ENCODE data around the gene KNDC1. TPM values are rescaled to one million over a fixed set of nuclear protein-coding genes. Genes with fewer than 3 reads are reported as not detected.

Gene KNDC1
- total and polyA plus RNA-seq, 2 of the 4 experiments (the other 2 are of a cell fraction), result 0.18 to 1.1 TPM

DNA sequence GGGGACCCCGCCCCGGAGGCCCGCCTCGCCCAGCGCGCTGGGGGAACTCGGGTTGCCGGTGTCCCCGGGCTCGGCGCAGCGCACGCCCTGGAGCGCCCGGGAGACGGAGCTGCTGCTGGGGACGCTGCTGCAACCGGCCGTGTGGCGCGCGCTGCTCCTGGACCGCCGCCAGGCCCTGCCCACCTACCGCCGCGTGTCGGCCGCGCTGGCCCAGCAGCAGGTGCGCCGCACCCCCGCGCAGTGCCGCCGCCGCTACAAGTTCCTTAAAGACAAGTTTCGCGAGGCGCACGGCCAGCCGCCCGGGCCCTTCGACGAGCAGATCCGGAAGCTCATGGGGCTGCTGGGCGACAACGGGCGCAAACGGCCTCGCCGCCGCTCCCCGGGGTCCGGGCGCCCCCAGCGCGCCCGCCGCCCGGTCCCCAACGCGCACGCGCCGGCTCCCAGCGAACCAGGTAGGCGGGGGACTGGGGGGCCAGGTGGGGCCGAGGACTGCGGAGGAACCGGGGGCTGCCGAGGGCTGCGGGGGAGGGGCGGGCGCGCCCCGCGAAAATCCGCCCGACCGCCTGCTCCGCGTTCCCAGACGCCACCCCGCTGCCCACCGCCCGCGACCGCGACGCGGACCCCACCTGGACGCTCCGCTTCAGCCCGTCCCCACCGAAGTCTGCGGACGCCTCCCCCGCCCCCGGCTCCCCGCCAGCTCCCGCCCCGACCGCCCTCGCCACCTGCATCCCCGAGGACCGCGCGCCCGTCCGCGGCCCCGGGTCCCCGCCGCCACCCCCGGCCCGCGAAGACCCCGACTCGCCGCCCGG lies 70.6 kb downstream of the KNDC1 start (continued):
- no peak for TF ChIP-seq NFE2L2 (IDR thresholded peaks at IDR 0.05; ENCODE audit: low read depth, low read length)

DNA sequence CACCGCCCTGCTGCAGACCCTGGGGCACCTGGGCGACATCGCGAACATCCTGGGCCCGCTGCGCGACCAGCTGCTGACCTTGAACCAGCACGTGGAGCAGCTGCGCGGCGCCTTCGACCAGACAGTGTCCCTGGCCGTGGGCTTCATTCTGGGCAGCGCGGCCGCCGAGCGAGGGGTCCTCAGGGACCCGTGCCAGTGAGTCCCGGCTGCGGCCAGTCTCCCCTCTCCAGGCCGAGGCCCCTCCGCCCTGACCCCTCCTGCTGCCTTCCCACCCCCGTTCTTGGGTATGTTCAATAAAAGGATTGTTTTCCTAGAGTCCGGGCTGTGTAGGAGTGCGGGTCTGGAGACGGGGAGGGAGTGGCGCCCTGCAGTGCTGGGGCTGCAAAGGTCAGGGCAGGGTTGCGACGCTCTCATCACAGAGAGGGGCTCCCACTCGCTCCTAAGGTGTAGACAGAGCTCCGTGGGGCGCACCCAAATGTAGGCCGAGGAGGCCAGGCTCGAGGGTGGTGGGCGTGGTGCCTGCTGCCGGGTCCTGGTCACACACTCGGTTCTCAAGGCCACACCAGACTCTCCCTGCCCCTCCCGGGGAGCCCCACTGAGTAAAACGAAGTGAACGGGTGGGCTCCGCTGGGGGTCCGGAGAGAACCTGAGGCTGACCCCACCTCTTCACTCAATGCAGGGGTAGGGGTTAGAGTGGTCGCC lies 71.4 kb downstream of the KNDC1 start:
- BruUV-seq (replicated peaks), result no TSS peak
- in situ Hi-C loops (cut with MboI; ENCODE audit: low sequenced_read_pairs), result no loop called here
- Histone ChIP-seq H3K36me3 (ENCODE audit: control insufficient read depth, insufficient read depth, low read length) (no peaks in the 10 kb centered on the region), H2BK120ac (ENCODE audit: low read depth, low read length) (no peak overlapping the region), H2AK9ac (replicated peaks; ENCODE audit: low read depth, low read length, poor library complexity) (no peak overlapping the region), H4K5ac (ENCODE audit: low read depth, low read length) (no peak overlapping the region), H2BK20ac (ENCODE audit: low read depth, low read length) (no peak overlapping the region), H3K79me1 (ENCODE audit: low read depth in 1 of 2, low read length in 2 of 2) (no peaks in the 10 kb centered on the region), H3K14ac (replicated peaks; ENCODE audit: low read depth, low read length) (no peak overlapping the region), H3K56ac (ENCODE audit: extremely low read depth, insufficient read depth, low read length) (no peak overlapping the region), H3K4me3 (ENCODE audit: insufficient read depth, low read depth, low read length) (no peak overlapping the region), H4K20me1 (ENCODE audit: insufficient read depth, low read length) (no peaks in the 10 kb centered on the region), H4K91ac (ENCODE audit: insufficient read depth, low read depth, low read length) (no peak overlapping the region), H3K9me1 (ENCODE audit: insufficient read depth, low read length) (no peaks in the 10 kb centered on the region), H3K4me1 (ENCODE audit: control insufficient read depth, insufficient read depth, low read length) (peaks cover 2% of the 10 kb centered on the region; the same call in 1 of the 2 replicates), H3K27me3 (ENCODE audit: control insufficient read depth, insufficient read depth, low read length) (peaks cover 67% of the 10 kb centered on the region), H3K18ac (ENCODE audit: low read depth, low read length) (no peak overlapping the region), H3K4ac (ENCODE audit: low read depth, low read length) (no peak overlapping the region), H3K9ac (ENCODE audit: low read depth, low read length) (no peak overlapping the region), H2BK5ac (ENCODE audit: low read depth, low read length, poor library complexity, severe bottlenecking) (no peak overlapping the region), H4K8ac (ENCODE audit: low read depth in 2 of 2, low read length in 2 of 2) (no peak overlapping the region), H3K23ac (ENCODE audit: low read depth, low read length) (no peak overlapping the region), H2BK15ac (ENCODE audit: low read depth, low read length) (no peak overlapping the region), H3K9me3 (ENCODE audit: control insufficient read depth, insufficient read depth, low read length) (peaks cover 4% of the 10 kb centered on the region; the same call in 1 of the 2 replicates), H3K4me2 (ENCODE audit: low read depth, low read length) (no peak overlapping the region), H2AK5ac (ENCODE audit: low read depth, low read length) (no peak overlapping the region), H3K27ac (ENCODE audit: insufficient read depth, low read length) (no peak overlapping the region), H2AFZ (replicated peaks; ENCODE audit: low read length, poor library complexity) (no peak overlapping the region)
- POLR2A ChIA-PET (ENCODE audit: unreplicated experiment), result no interaction called here
- dilution Hi-C loops (cut with HindIII; ENCODE audit: low sequenced_read_pairs, unreplicated experiment), result no loop called here
- no peak for ATAC-seq (ENCODE audit: low read depth)
- TF ChIP-seq, protein P1, sequence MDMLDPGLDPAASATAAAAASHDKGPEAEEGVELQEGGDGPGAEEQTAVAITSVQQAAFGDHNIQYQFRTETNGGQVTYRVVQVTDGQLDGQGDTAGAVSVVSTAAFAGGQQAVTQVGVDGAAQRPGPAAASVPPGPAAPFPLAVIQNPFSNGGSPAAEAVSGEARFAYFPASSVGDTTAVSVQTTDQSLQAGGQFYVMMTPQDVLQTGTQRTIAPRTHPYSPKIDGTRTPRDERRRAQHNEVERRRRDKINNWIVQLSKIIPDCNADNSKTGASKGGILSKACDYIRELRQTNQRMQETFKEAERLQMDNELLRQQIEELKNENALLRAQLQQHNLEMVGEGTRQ (IDR thresholded peaks at IDR 0.05; ENCODE audit: low read depth, low read length), result no peak
- TF ChIP-seq MAZ (IDR thresholded peaks at IDR 0.05; ENCODE audit: borderline replicate concordance, low read depth, low read length) (no peak), RCOR1 (IDR thresholded peaks at IDR 0.05; ENCODE audit: insufficient replicate concordance, low read length) (no peak), NFE2L2 (IDR thresholded peaks at IDR 0.05; ENCODE audit: low read depth, low read length) (no peak), MXI1 (IDR thresholded peaks at IDR 0.05; ENCODE audit: borderline replicate concordance, low read depth, low read length) (no peak), RFX5 (IDR thresholded peaks at IDR 0.05; ENCODE audit: low read depth, low read length) (no peak), POLR2A (IDR thresholded peaks at IDR 0.05; ENCODE audit: low read depth, low read length) (no peak), FOS (IDR thresholded peaks at IDR 0.05; ENCODE audit: low read depth, low read length) (no peak)
- TF ChIP-seq, protein P2, sequence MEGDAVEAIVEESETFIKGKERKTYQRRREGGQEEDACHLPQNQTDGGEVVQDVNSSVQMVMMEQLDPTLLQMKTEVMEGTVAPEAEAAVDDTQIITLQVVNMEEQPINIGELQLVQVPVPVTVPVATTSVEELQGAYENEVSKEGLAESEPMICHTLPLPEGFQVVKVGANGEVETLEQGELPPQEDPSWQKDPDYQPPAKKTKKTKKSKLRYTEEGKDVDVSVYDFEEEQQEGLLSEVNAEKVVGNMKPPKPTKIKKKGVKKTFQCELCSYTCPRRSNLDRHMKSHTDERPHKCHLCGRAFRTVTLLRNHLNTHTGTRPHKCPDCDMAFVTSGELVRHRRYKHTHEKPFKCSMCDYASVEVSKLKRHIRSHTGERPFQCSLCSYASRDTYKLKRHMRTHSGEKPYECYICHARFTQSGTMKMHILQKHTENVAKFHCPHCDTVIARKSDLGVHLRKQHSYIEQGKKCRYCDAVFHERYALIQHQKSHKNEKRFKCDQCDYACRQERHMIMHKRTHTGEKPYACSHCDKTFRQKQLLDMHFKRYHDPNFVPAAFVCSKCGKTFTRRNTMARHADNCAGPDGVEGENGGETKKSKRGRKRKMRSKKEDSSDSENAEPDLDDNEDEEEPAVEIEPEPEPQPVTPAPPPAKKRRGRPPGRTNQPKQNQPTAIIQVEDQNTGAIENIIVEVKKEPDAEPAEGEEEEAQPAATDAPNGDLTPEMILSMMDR (conservative IDR thresholded peaks at IDR 0.05; ENCODE audit: low read depth, low read length), result no peak
- CTCF ChIA-PET, result no interaction called here
- DNase-seq, result no peak
- WGBS, 2 experiments (ENCODE audit: extremely low coverage in 2 of 2, insufficient read length in 1 of 2), result 11% methylated on average over 15 of the region's 44 CpGs; no CpG with 5 or more reads in 1 of the 2 experiments
- intact Hi-C loops (cut with micrococcal nuclease), result no loop called here
